Ascending aorta (tissue), 2 donors: ENCODE data around the gene FATE1. TPM values are rescaled to one million over a fixed set of nuclear protein-coding genes. Genes with fewer than 3 reads are reported as not detected.

Experiments
- DNase-seq, 2 donors: peaks; one replicate each; pipeline ENCODE4 v3.0.0-alpha.2; 2019; ENCODE audit warnings: low spot score in 2 of 2
- H3K27ac ChIP-seq, 2 donors: fragments of 200-600 bp; sonication (generic); one replicate each; pipeline ENCODE4 v1.5.1; 2016 to 2017; ENCODE audit warnings: mild to moderate bottlenecking in 1 of 2
- H3K27me3 ChIP-seq: fragments of 200-600 bp; sonication (generic); one replicate; pipeline ENCODE4 v1.5.1; 2017
- H3K36me3 ChIP-seq, 2 donors: fragments of 200-600 bp; sonication (generic); one replicate each; pipeline ENCODE4 v1.5.1; 2016
- H3K4me1 ChIP-seq, 2 donors: fragments of 200-600 bp; sonication (generic); one replicate each; pipeline ENCODE4 v1.5.1; 2016 to 2017; ENCODE audit warnings: mild to moderate bottlenecking in 1 of 2
- H3K4me3 ChIP-seq, 2 donors: fragments of 200-600 bp; sonication (generic); one replicate each; pipeline ENCODE4 v1.5.1; 2016 to 2017; ENCODE audit warnings: mild to moderate bottlenecking in 1 of 2
- H3K9me3 ChIP-seq, 2 donors: fragments of 200-600 bp; sonication (generic); one replicate each; pipeline ENCODE4 v1.5.1; 2016
- intact Hi-C: fragments of 100-400 bp; cut with DNase I; formaldehyde crosslinking; loops from one replicate; pipeline ENCODE4 v1.15.1; 2023
- total RNA-seq: library from RNA; depleted of rRNA; stranded (reverse); fragments of >200 nt; gene quantifications from one replicate; pipeline ENCODE4 v1.1.0, GENCODE V29; 2016
- TF ChIP-seq, protein P1 (sequence below), 3 experiments: fragments of 200-600 bp in 2 of 3; fragments of 450-650 bp in 1 of 3; sonication (generic) in 2 of 3; IDR thresholded peaks; one replicate each; pipeline ENCODE4 v1.5.1; 2016 to 2019; ENCODE audit warnings: antibody characterized with exemption in 3 of 3, mild to moderate bottlenecking in 1 of 3, moderate library complexity in 1 of 3

FATE1 gene
- total RNA-seq, 1 donor from 2014 or later, result not detected

GRCh38 chrX:151701071-151701470 is 14.8 kb upstream of the FATE1 start:
- Histone ChIP-seq H3K27ac (no peak overlapping the region), H3K9me3 (no peaks in the 10 kb centered on the region), H3K4me3 (no peak overlapping the region), H3K4me1 (no peaks in the 10 kb centered on the region), H3K27me3 (no peaks in the 10 kb centered on the region), H3K36me3 (no peaks in the 10 kb centered on the region)
- DNase-seq, result no peak
- intact Hi-C loops, result no loop called here
- TF ChIP-seq, protein P1, sequence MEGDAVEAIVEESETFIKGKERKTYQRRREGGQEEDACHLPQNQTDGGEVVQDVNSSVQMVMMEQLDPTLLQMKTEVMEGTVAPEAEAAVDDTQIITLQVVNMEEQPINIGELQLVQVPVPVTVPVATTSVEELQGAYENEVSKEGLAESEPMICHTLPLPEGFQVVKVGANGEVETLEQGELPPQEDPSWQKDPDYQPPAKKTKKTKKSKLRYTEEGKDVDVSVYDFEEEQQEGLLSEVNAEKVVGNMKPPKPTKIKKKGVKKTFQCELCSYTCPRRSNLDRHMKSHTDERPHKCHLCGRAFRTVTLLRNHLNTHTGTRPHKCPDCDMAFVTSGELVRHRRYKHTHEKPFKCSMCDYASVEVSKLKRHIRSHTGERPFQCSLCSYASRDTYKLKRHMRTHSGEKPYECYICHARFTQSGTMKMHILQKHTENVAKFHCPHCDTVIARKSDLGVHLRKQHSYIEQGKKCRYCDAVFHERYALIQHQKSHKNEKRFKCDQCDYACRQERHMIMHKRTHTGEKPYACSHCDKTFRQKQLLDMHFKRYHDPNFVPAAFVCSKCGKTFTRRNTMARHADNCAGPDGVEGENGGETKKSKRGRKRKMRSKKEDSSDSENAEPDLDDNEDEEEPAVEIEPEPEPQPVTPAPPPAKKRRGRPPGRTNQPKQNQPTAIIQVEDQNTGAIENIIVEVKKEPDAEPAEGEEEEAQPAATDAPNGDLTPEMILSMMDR (IDR thresholded peaks at IDR 0.05), result no peak

- no peaks in the 10 kb centered on the region for H3K27me3 ChIP-seq
- TF ChIP-seq, protein P1 (IDR thresholded peaks at IDR 0.05), result no peak
- DNase-seq, result no peak
- no peaks in the 10 kb centered on the region for H3K36me3 ChIP-seq
- H3K4me1 ChIP-seq, result no peaks in the 10 kb centered on the region
- no peaks in the 10 kb centered on the region for H3K9me3 ChIP-seq
- no peak overlapping the region for H3K4me3 ChIP-seq
- intact Hi-C loops, result no loop called here
- H3K27ac ChIP-seq, result no peak overlapping the region
These were observed 14.3 kb upstream of the FATE1 start for GRCh38 chrX:151701531-151701930.

DNA sequence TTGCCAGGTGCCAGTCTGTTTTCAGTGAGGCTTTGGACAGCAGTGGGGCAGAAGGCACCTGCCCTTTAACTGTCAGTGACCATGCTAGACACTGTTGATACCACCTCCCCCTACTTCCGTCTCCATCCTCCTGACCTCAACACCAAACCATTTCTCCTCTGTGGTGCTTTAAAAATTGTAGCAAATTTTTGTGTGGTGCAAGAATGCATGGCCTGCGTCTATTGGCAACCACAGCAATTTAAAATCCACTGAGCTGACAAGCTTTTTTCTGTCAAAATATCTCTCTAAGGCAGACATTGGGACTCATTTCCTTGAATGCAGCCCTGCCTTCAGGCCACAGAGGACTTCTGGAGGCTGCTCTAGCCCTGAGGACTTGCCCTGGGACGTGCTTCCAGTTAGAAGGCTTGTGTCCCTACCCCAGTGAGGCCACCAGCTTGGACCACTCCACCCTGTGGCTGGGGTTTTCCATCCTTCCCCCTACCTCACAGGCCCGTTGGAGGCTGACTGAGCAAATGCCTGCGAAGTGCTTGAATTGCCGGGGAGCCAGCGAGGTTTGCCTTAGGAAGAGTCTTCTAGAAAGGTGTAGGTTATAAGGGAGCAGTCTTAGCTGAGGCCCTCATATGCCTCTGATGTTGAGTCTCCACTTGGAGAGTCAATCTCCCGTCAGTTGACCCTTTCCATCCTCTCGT is 13.7 kb upstream of the FATE1 start:
- Histone ChIP-seq H3K27me3 (no peaks in the 10 kb centered on the region), H3K9me3 (no peaks in the 10 kb centered on the region), H3K27ac (no peak overlapping the region), H3K4me3 (no peak overlapping the region), H3K4me1 (no peaks in the 10 kb centered on the region), H3K36me3 (no peaks in the 10 kb centered on the region)
- no peak for DNase-seq
- intact Hi-C loops, result no loop called here
- TF ChIP-seq, protein P1 (IDR thresholded peaks at IDR 0.05), result no peak

DNA sequence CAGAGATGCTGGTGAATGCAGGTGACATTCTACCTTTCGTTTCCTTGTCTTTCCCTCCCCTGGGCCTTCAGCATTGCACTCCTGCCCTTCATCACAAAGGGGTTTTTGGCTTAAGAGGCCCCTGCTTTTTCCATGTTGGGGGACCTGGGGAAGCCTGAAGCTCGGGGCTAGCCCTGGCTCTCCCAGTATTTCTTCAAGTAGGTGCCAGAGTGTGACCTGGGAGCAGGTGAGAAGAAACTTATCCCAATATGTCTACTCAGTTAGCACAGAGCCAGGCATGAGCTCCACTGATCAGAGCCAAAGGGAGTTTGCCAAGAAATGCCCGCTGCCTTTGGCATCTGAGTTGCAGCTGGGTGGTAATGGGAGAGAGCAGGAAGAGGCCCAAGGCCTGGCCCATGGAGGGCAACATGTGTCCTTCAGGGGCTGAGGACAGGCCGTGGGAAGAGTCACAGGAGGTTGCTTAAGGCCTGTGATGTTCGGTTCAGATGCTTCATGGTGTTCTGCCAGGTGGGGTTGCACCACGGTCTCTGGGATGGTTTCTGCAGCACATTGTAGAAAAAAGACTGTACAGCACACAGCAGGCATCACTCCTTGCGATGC is 13.0 kb upstream of the FATE1 start:
- H3K36me3 ChIP-seq, result no peaks in the 10 kb centered on the region
- no peaks in the 10 kb centered on the region for H3K9me3 ChIP-seq
- intact Hi-C loops, result no loop called here
- no peak for DNase-seq
- no peak overlapping the region for H3K27ac ChIP-seq
- no peaks in the 10 kb centered on the region for H3K27me3 ChIP-seq
- no peak overlapping the region for H3K4me3 ChIP-seq
- no peaks in the 10 kb centered on the region for H3K4me1 ChIP-seq
- TF ChIP-seq, protein P1 (IDR thresholded peaks at IDR 0.05), result no peak

- H3K9me3 ChIP-seq, result no peaks in the 10 kb centered on the region
- intact Hi-C loops, result no loop called here
These were observed 12.3 kb upstream of the FATE1 start for GRCh38 chrX:151703487-151703886.

More at GRCh38 chrX:151703487-151703886, 12.3 kb upstream of the FATE1 start:
- Histone ChIP-seq H3K27ac (no peak overlapping the region), H3K4me3 (no peak overlapping the region), H3K27me3 (no peaks in the 10 kb centered on the region), H3K4me1 (no peaks in the 10 kb centered on the region), H3K36me3 (no peaks in the 10 kb centered on the region)
- TF ChIP-seq, protein P1 (IDR thresholded peaks at IDR 0.05), result no peak
- no peak for DNase-seq
